Measurements from ENCODE around the gene TRIO.

- TF ChIP-seq CTCF (IDR thresholded peaks at IDR 0.05; ENCODE audit: poor library complexity) (no peak), EZH2 (IDR thresholded peaks at IDR 0.05; ENCODE audit: borderline replicate concordance) (no peak)
Observed at GRCh38 chr5:14156290-14156649, 13.1 kb downstream of the TRIO start.
